GM23338 (cell line): ENCODE results near the gene TMEM94. TPM values are rescaled to one million over a fixed set of nuclear protein-coding genes. Genes with fewer than 3 reads are reported as not detected.

ENCODE experiments used
- ATAC-seq: fragments of 200-7000 bp; cut with Tn5 transposase; 3 replicates; pipeline ENCODE4 v1.9.1; 2020
- DNase-seq: peaks from one replicate; pipeline ENCODE4 v3.0.0-alpha.2; 2015; ENCODE audit warnings: low spot score
- H2AFZ ChIP-seq: fragments of 200-600 bp; sonication (generic); 2 replicates; pipeline ENCODE4 v1.8.0; 2016; ENCODE audit warnings: antibody characterized with exemption, mild to moderate bottlenecking, moderate library complexity
- H3F3A ChIP-seq: fragments of 200-600 bp; sonication (generic); replicated peaks from 2 replicates; pipeline ENCODE4 v1.8.0; 2017; ENCODE audit warnings: antibody characterized with exemption, mixed run types, low read depth
- H3K27ac ChIP-seq: fragments of 200-600 bp; sonication (generic); 2 replicates; pipeline ENCODE4 v1.6.1; 2016; ENCODE audit warnings: low read depth
- H3K27me3 ChIP-seq: fragments of 200-600 bp; sonication (generic); 2 replicates; pipeline ENCODE4 v1.8.0; 2016; ENCODE audit warnings: mild to moderate bottlenecking, mixed run types, moderate library complexity; ENCODE audit not compliant: insufficient read depth
- H3K36me3 ChIP-seq: fragments of 200-600 bp; sonication (generic); 2 replicates; pipeline ENCODE4 v1.8.0; 2016; ENCODE audit warnings: mild to moderate bottlenecking; ENCODE audit not compliant: insufficient read depth
- H3K4me1 ChIP-seq: fragments of 200-600 bp; sonication (generic); 2 replicates; pipeline ENCODE4 v1.8.0; 2016; ENCODE audit warnings: mild to moderate bottlenecking, moderate library complexity; ENCODE audit not compliant: insufficient read depth
- H3K4me2 ChIP-seq: fragments of 200-600 bp; sonication (generic); 2 replicates; pipeline ENCODE4 v1.7.1; 2017; ENCODE audit warnings: mixed run types
- H3K4me3 ChIP-seq: fragments of 200-600 bp; sonication (generic); 2 replicates; pipeline ENCODE4 v1.6.1; 2016; ENCODE audit warnings: mixed run types
- H3K79me2 ChIP-seq: fragments of 200-600 bp; sonication (generic); replicated peaks from 2 replicates; pipeline ENCODE4 v1.8.0; 2017; ENCODE audit warnings: mild to moderate bottlenecking; ENCODE audit not compliant: insufficient read depth
- H3K9me2 ChIP-seq: fragments of 200-600 bp; sonication (generic); 2 replicates; pipeline ENCODE4 v1.8.0; 2017; ENCODE audit not compliant: insufficient read depth
- H4K20me1 ChIP-seq: fragments of 200-600 bp; sonication (generic); replicated peaks from 2 replicates; pipeline ENCODE4 v1.8.0; 2017; ENCODE audit warnings: mild to moderate bottlenecking; ENCODE audit not compliant: insufficient read depth
- H3K27ac Mint-ChIP-seq: 2 replicates; pipeline ENCODE4 v1.8.0; 2020; ENCODE audit warnings: inconsistent platforms, mild to moderate bottlenecking, moderate library complexity, mixed read lengths
- H3K27me3 Mint-ChIP-seq: 3 replicates; pipeline ENCODE4 v1.8.0; 2022; ENCODE audit warnings: low read depth, mild to moderate bottlenecking, moderate library complexity, mixed read lengths, inconsistent platforms; ENCODE audit not compliant: insufficient read depth, poor library complexity
- H3K36me3 Mint-ChIP-seq: 3 replicates; pipeline ENCODE4 v1.8.0; 2021; ENCODE audit warnings: low read depth, mild to moderate bottlenecking, inconsistent platforms, moderate library complexity, mixed read lengths
- H3K4me1 Mint-ChIP-seq: 3 replicates; pipeline ENCODE4 v1.8.0; 2020; ENCODE audit warnings: mild to moderate bottlenecking, inconsistent platforms, mixed read lengths
- H3K4me3 Mint-ChIP-seq: 3 replicates; pipeline ENCODE4 v1.8.0; 2021; ENCODE audit warnings: moderate library complexity, mild to moderate bottlenecking, inconsistent platforms, mixed read lengths
- H3K9me3 Mint-ChIP-seq: 3 replicates; pipeline ENCODE4 v1.8.0; 2020; ENCODE audit warnings: moderate library complexity, mild to moderate bottlenecking, inconsistent platforms, mixed read lengths
- CTCF ChIP-seq, 2 experiments: fragments of 200-600 bp in 1 of 2; sonication (generic) in 1 of 2; conservative IDR thresholded peaks; 2 replicates each; pipeline versions ENCODE4 v1.5.1 to v1.6.1; 2016 to 2017; ENCODE audit warnings: antibody characterized with exemption in 2 of 2, low read depth in 2 of 2, mild to moderate bottlenecking in 2 of 2, moderate library complexity in 1 of 2
- ETS1 ChIP-seq: IDR thresholded peaks from 2 replicates; pipeline ENCODE4 v1.6.1; 2016; ENCODE audit warnings: antibody characterized with exemption
- EZH2phosphoT487 ChIP-seq: fragments of 200-600 bp; sonication (generic); IDR thresholded peaks from one replicate; pipeline ENCODE4 v1.8.1; 2018; ENCODE audit warnings: antibody characterized with exemption; ENCODE audit not compliant: unreplicated experiment
- JUNB ChIP-seq: IDR thresholded peaks from one replicate; pipeline ENCODE4 v1.6.1; 2016; ENCODE audit warnings: antibody characterized with exemption; ENCODE audit not compliant: unreplicated experiment
- NANOG ChIP-seq: IDR thresholded peaks from 2 replicates; pipeline ENCODE4 v1.6.1; 2016; ENCODE audit warnings: antibody characterized with exemption, borderline replicate concordance
- POLR2AphosphoS5 ChIP-seq: IDR thresholded peaks from 2 replicates; pipeline ENCODE4 v1.6.1; 2016; ENCODE audit warnings: antibody characterized with exemption, low read depth
- ZNF114 ChIP-seq: fragments of 250-450 bp; sonication (Bioruptor Pico); IDR thresholded peaks from 2 replicates; pipeline ENCODE4 v1.5.0; 2020; ENCODE audit warnings: mild to moderate bottlenecking, moderate library complexity
- ZNF331 ChIP-seq: fragments of 250-450 bp; sonication (Bioruptor Pico); IDR thresholded peaks from 2 replicates; pipeline ENCODE4 v1.5.0; 2020; ENCODE audit warnings: low read depth, mild to moderate bottlenecking, moderate library complexity
- ZNF462 ChIP-seq: fragments of 250-450 bp; sonication (Bioruptor Pico); IDR thresholded peaks from 2 replicates; pipeline ENCODE4 v1.5.0; 2020; ENCODE audit warnings: mild to moderate bottlenecking, moderate library complexity
- polyA plus RNA-seq: library from polyadenylated mRNA; unstranded; fragments of >200 nt; fragmentation: Nextera tagmentation; extraction: Ambion mirVana; gene quantifications from 2 replicates; pipeline ENCODE4 v1.2.1, GENCODE V29; 2016
- total RNA-seq: library from RNA; depleted of rRNA; stranded (reverse); fragments of >200 nt; shearing (Covaris generic); gene quantifications from 2 replicates; pipeline ENCODE4 v1.2.3, GENCODE V29; 2014

Gene TMEM94
- total and polyA plus RNA-seq, 2 experiments from 2014 or later: 24.0 to 66.0 TPM

- Histone ChIP-seq H3K79me2 (peaks cover 20% of the 10 kb centered on the region), H3K4me2 (peak overlapping the region; percentile 98), H3K36me3 (no peaks in the 10 kb centered on the region), H3K9me2 (no peaks in the 10 kb centered on the region), H3K4me1 (peaks cover 15% of the 10 kb centered on the region; the same call in 1 of the 2 replicates), H3K27ac (no peak overlapping the region), H3K27me3 (peaks cover 6% of the 10 kb centered on the region; the same call in 1 of the 2 replicates), H4K20me1 (peaks cover 16% of the 10 kb centered on the region), H3F3A (peaks cover 15% of the 10 kb centered on the region), H2AFZ (peak overlapping the region; percentile 80; the same call in 1 of the 2 replicates), H3K4me3 (peak overlapping the region; percentile 82)
- ATAC-seq (peak; percentile 12), DNase-seq (peak; percentile 68)
- Mint-ChIP-seq H3K27me3 (peaks cover 26% of the 10 kb centered on the region), H3K9me3 (no peaks in the 10 kb centered on the region), H3K4me1 (peaks cover 23% of the 10 kb centered on the region), H3K36me3 (peaks cover 15% of the 10 kb centered on the region), H3K4me3 (peak overlapping the region; percentile 85), H3K27ac (no peak overlapping the region)
- TF ChIP-seq POLR2AphosphoS5 (no peak), ZNF114 (CRISPR knock-in tag) (no peak), ZNF331 (CRISPR knock-in tag) (no peak), ZNF462 (CRISPR knock-in tag) (no peak), JUNB (no peak), ETS1 (no peak), EZH2phosphoT487 (no peak), NANOG (no peak), CTCF (conservative IDR thresholded peaks at IDR 0.05; ENCODE audit: low read depth in 2 of 2) (no peak)
Measured at GRCh38 chr17:75526555-75527270, 70.3 kb downstream of the TMEM94 start.
